Left cardiac atrium (tissue), 4 donors: ENCODE measurements around the gene KRT28. TPM values are rescaled to one million over a fixed set of nuclear protein-coding genes. Genes with fewer than 3 reads are reported as not detected.

ENCODE experiments used
- ATAC-seq, 2 donors: fragments of 200-7000 bp; cut with Tn5 transposase; one replicate each; pipeline ENCODE4 v1.9.1; 2020; ENCODE audit warnings: mild to moderate bottlenecking in 2 of 2, moderate library complexity in 2 of 2
- DNase-seq: peaks from one replicate; pipeline ENCODE4 v3.0.0-alpha.2; 2020
- intact Hi-C, 2 donors: fragments of 100-400 bp; cut with DNase I; formaldehyde crosslinking; loops; one replicate each; pipeline versions ENCODE4 v1.14.1 to v1.15.1; 2022 to 2023
- total RNA-seq, 2 donors: library from RNA; stranded (reverse); fragmentation: NEBNext Ultra II Directional; extraction: Animal tissue kit (Norgen Biotek cat#: 25700); gene quantifications; one replicate each; pipeline ENCODE4 v1.2.1, GENCODE V29; 2021
- donor health status: DM: no; HTN: yes; CAD: no.
- donor health status: DM: no; HTN: yes; CAD: no; lungs with severe emphysema.
- donor health status: DM: yes; HTN: yes; CAD: no.
- donor health status: Dilated cardiomyopathy.

KRT28 gene
- total RNA-seq, 2 donors from 2014 or later: not detected

DNA sequence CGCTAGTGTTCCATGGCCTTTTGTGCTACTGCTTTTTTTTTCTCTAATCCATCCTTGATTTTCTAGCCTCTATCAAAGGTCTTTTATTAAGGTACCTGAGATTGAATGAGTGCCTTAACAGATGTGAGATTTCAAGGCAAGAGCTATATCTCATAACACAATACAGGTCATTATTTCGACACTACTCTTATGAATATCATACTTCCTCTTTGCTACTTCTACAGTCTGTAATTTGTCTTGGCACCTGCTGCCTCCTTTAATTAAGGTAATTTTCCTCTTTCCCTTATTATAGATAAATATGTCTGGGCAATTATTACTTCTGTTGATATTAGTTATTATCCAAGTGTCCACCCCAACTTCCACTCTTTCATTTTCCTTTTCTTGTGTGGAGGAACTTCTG lies 5.3 kb downstream of the KRT28 start:
- DNase-seq: no peak
- no peak for ATAC-seq
- intact Hi-C loops: loop anchor here (5.0 to 10.0 kb wide), 2 partner anchors 170 to 172 kb away; no protein-coding TSS in a partner anchor

DNA sequence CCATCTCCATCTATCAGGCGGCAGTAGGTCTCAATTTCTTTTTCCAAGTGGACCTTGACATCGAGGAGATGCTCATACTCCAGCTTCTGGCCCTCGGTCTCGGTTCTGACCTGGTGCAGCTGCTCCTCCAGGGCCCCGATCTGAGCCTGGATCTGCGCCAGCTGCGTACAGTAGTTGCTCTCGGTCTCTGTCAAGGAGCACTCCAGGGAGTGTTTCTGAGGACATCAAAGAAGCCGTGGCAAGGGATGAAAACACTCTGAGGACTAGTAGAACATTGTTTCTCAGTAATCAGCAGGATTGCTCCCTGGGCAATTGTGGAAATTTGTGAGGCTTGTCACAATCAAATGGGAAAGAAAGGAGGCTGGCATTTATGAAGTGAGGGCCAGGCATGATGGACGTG lies 5.9 kb downstream of the KRT28 start:
- intact Hi-C loops: loop anchor here (5.0 to 10.0 kb wide), 2 partner anchors 169 to 172 kb away; no protein-coding TSS in a partner anchor
- no peak for ATAC-seq

GRCh38 chr17:40791787-40792436 lies 7.8 kb downstream of the KRT28 start:
- DNase-seq (no peak), ATAC-seq (peak in 1 of 2 donors; percentile 27)
- intact Hi-C loops: loop anchor here (5.0 to 10.0 kb wide), 2 partner anchors 167 to 170 kb away; no protein-coding TSS in a partner anchor

More for the DNA sequence above, 5.9 kb downstream of the KRT28 start:
- no peak for DNase-seq

GRCh38 chr17:40791111-40791510 lies 8.6 kb downstream of the KRT28 start:
- intact Hi-C loops: loop anchor here (5.0 to 10.0 kb wide), 2 partner anchors 166 to 169 kb away; no protein-coding TSS in a partner anchor
- DNase-seq (no peak), ATAC-seq (peak in 1 of 2 donors; percentile 74)

DNA sequence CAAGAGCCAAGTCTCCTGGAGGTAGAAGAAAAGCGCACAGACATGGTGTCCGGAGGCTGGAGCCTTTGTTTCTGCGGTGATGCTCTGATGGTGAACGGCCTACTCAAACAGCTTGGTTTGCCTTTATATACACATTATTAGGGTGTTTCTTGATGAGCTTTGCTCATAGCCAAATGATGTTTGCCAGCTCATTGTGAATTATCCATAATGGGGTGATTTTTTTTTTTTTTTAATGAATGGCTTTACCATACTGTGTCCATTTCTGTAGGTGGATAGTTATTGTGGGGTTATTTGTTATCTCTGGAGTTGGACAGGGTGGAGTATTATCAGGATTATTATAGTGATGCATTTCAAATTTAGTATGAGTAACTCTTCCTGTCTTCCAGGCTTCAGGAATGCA lies 17.3 kb downstream of the KRT28 start, which contains the start of gene KRT27:
Gene KRT27, minus strand, starts transcription at position 101 of the 400 bp plus-strand sequence. Its CDS starts 57 bp downstream, at position 44.
- ATAC-seq: no peak
- DNase-seq: no peak
- intact Hi-C loops: no loop called here

- DNase-seq: no peak
- ATAC-seq: no peak
- intact Hi-C loops: loop anchor here in 1 of 2 donors (10.0 kb wide), 1 partner anchor 125 kb away; no protein-coding TSS in a partner anchor
These were observed 20.4 kb downstream of the KRT28 start for GRCh38 chr17:40779181-40779909.

GRCh38 chr17:40778461-40778860 lies 21.3 kb downstream of the KRT28 start:
- DNase-seq (no peak), ATAC-seq (no peak)
- intact Hi-C loops: loop anchor here in 1 of 2 donors (10.0 kb wide), 1 partner anchor 124 kb away; no protein-coding TSS in a partner anchor

DNA sequence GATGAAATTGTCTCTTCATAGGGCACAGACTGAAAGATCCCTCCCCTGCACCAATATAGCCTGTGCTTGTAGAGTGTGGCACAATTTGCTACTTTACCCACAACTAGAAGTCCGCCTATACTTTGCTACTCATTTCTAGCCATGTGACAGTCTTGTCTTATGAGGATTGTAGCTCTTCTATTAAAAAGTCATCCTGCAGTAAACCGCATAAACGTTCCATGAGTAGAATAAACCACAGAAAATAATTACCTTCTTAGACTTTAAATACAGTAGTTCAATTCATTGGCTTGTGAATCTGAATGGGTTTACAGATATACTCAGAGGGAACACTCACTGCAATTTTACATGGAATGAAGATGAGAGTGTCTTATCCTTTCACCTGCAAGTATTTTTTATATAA lies 21.8 kb downstream of the KRT28 start:
- ATAC-seq (no peak), DNase-seq (no peak)
- intact Hi-C loops: loop anchor here in 1 of 2 donors (10.0 kb wide), 1 partner anchor 123 kb away; no protein-coding TSS in a partner anchor

DNA sequence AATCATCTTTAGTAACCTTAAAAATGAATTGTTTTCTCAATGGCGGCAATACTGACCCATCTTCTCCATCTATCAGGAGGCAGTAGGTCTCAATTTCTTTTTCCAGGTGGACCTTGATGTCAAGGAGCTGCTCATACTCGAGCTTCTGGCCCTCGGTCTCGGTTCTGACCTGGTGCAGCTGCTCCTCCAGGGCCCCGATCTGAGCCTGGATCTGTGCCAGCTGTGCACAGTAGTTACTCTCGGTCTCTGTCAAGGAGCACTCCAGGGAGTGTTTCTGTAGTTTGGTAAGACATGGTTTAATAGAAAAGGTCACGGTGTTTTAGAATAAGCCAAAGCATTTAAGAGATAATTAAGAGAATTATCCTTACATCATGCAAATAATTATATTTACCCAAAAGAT lies 22.3 kb downstream of the KRT28 start:
- intact Hi-C loops: loop anchor here in 1 of 2 donors (10.0 kb wide), 1 partner anchor 123 kb away; no protein-coding TSS in a partner anchor
- DNase-seq (no peak), ATAC-seq (no peak)

GRCh38 chr17:40775945-40776344 lies 23.8 kb downstream of the KRT28 start:
- no peak for ATAC-seq
- intact Hi-C loops: loop anchor here in 1 of 2 donors (10.0 kb wide), 1 partner anchor 121 kb away; no protein-coding TSS in a partner anchor

GRCh38 chr17:40772101-40772500 lies 27.7 kb downstream of the KRT28 start, which contains the start of gene KRT26:
Gene KRT26, minus strand, starts transcription at chr17:40772201. Its CDS starts 88 bp downstream, at chr17:40772113.
- DNase-seq: no peak
- intact Hi-C loops: loop anchor here in 1 of 2 donors (10.0 kb wide), 1 partner anchor 117 kb away; no protein-coding TSS in a partner anchor
- no peak for ATAC-seq

More at GRCh38 chr17:40775945-40776344, 23.8 kb downstream of the KRT28 start:
- no peak for DNase-seq

- ATAC-seq (no peak), DNase-seq (no peak)
- intact Hi-C loops: no loop called here
These were observed 34.1 kb downstream of the KRT28 start for GRCh38 chr17:40765657-40766056.

- no peak for ATAC-seq
- intact Hi-C loops: no loop called here
- DNase-seq: no peak
These were observed 36.0 kb downstream of the KRT28 start for GRCh38 chr17:40763752-40764151.

DNA sequence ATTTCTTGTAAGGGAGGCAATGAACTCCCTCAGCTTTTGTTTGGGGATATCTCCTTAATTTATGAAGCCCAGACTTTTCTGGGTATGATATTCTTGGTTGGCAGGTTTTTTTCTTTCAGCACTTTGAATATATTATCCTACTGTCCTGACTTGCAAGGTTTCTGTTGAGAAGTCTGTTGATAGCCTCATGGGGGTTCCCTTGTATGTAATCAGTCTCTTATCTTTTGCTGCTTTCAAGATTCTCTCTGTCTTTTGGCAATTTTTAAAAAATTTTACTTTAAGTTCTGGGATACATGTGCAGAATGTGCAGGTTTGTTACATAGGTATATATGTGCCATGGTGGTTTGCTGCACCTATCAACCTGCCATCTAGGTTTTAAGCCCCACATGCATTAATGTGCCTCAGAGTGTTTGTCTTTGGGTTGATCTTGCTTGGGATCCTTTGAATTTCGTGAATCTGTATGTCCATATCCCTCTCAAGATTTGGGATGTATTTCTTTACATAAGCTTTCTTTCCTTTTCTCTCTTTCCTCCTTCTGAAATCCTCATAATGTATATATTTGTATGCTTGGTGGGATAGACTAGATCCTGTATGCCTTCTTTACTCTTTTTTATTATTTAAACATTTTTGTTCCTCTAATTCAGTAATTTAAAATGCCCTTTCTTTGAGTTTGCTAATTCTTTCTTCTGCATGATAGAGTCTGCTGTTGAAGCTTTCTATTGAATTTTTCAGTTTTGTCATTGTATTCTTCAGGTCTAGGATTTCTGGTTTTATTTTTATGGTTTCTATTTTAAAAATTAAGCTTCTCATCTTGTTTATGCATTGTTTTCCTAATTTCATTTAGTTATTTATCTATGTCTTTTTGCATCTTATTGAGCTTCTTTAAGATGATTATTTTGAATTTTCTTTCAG lies 39.4 kb downstream of the KRT28 start:
- intact Hi-C loops: no loop called here
- ATAC-seq (no peak), DNase-seq (no peak)

DNA sequence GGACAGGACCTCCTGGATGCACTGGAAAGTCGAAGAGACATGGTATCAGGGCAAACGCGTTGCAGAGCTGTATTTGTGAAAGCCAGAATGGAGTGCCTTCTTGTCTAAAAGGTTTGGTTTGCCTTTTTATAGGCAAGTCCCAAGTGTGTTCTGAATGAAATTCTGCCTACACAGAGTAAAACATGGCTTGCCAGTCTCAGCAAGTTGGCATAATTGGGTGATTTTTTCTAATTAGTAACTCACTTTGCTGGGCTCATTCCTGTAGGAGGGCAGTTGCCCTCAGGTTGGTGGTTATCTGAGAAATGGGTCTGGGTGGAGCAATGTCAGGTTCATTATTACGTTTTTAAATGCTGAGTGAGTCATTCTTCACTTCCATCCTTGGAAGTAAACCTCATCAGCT lies 44.5 kb downstream of the KRT28 start, which contains the start of gene KRT25:
Gene KRT25, minus strand, starts transcription at position 101 of the 400 bp plus-strand sequence. Its CDS starts 60 bp downstream, at position 41.
- intact Hi-C loops: no loop called here
- DNase-seq: no peak
- ATAC-seq: no peak

GRCh38 chr17:40753804-40754203 lies 46.0 kb downstream of the KRT28 start:
- ATAC-seq (no peak), DNase-seq (no peak)
- intact Hi-C loops: no loop called here

GRCh38 chr17:40751065-40751464 lies 48.7 kb downstream of the KRT28 start:
- no peak for ATAC-seq
- intact Hi-C loops: no loop called here
- no peak for DNase-seq

- no peak for ATAC-seq
These were observed 49.4 kb downstream of the KRT28 start for GRCh38 chr17:40750391-40750790.

More at GRCh38 chr17:40750391-40750790, 49.4 kb downstream of the KRT28 start:
- no peak for DNase-seq
- intact Hi-C loops: no loop called here
